T-cell (primary cell): ENCODE data around the gene PGC. TPM values are rescaled to one million over a fixed set of nuclear protein-coding genes. Genes with fewer than 3 reads are reported as not detected.
A peak's percentile ranks its signal among the peaks of the same experiment; 100 is the strongest.

Experiments
- ATAC-seq, 4 experiments: fragments of 200-7000 bp in 3 of 4; fragments of 150-1000 bp in 1 of 4; cut with Tn5 transposase; replicated peaks in 1 of 4; 1 replicate in 3 of 4; 2 replicates in 1 of 4; pipeline ENCODE4 v1.10.0; 2021; ENCODE audit warnings: moderate library complexity in 3 of 4, mild to moderate bottlenecking in 2 of 4, moderate number of reproducible peaks in 1 of 4
- CTCF ChIA-PET, 2 donors: fragments of 300-600 bp; sonication (Branson Sonifier 250); formaldehyde crosslinking; loops; one replicate each; lab custom pipeline; 2022; ENCODE audit warnings: antibody characterized with exemption in 2 of 2; lab: Charles Lee
- POLR2A ChIA-PET, 2 donors: fragments of 300-600 bp; sonication (Branson Sonifier 250); formaldehyde crosslinking; loops; one replicate each; lab custom pipeline; 2022; ENCODE audit warnings: antibody characterized with exemption in 2 of 2; lab: Charles Lee
- DNase-seq, 35 experiments: peaks; one replicate each; pipeline versions ENCODE4 v3.0.0 to v3.0.0-alpha.2; 2013 to 2023
- H3K27ac ChIP-seq: one replicate; pipeline ENCODE4 v1.5.1; 2013; ENCODE audit warnings: low read length
- H3K27me3 ChIP-seq, 2 experiments: replicated peaks in 1 of 2; 1 replicate in 1 of 2; 2 replicates in 1 of 2; pipeline versions ENCODE4 v1.6.1 to v1.7.0; 2013; ENCODE audit warnings: low read length in 1 of 2, mixed read lengths in 1 of 2; ENCODE audit not compliant: control insufficient read depth in 2 of 2, insufficient read depth in 2 of 2; ENCODE audit errors: extremely low read depth in 1 of 2
- H3K36me3 ChIP-seq, 2 donors: 1 replicate in 1 of 2; 2 replicates in 1 of 2; pipeline versions ENCODE4 v1.6.1 to v1.7.0; 2013; ENCODE audit warnings: low read length in 1 of 2; ENCODE audit not compliant: control insufficient read depth in 2 of 2, insufficient read depth in 1 of 2; ENCODE audit errors: extremely low read depth in 1 of 2
- H3K4me1 ChIP-seq, 2 experiments: 1 replicate in 1 of 2; 2 replicates in 1 of 2; pipeline versions ENCODE4 v1.6.1 to v1.7.0; 2013; ENCODE audit warnings: low read length in 2 of 2, mixed read lengths in 1 of 2; ENCODE audit not compliant: insufficient read depth in 2 of 2, control insufficient read depth in 1 of 2; ENCODE audit errors: extremely low read depth in 1 of 2
- H3K4me3 ChIP-seq, 2 donors: 1 replicate in 1 of 2; 2 replicates in 1 of 2; pipeline versions ENCODE4 v1.5.1 to v1.7.0; 2013; ENCODE audit warnings: mild to moderate bottlenecking in 2 of 2, low read length in 1 of 2, moderate library complexity in 1 of 2; ENCODE audit not compliant: control insufficient read depth in 1 of 2; ENCODE audit errors: extremely low read depth in 1 of 2
- H3K9me3 ChIP-seq: 2 replicates; pipeline ENCODE4 v1.7.0; 2013
- H3K27ac Mint-ChIP-seq, 2 donors: one replicate each; pipeline ENCODE4 v1.8.0; 2020 to 2021; ENCODE audit warnings: mild to moderate bottlenecking in 2 of 2, mixed read lengths in 2 of 2
- H3K27me3 Mint-ChIP-seq, 2 donors: one replicate each; pipeline ENCODE4 v1.8.0; 2021 to 2022; ENCODE audit warnings: mixed read lengths in 2 of 2
- H3K36me3 Mint-ChIP-seq: one replicate; pipeline ENCODE4 v1.8.0; 2021; ENCODE audit warnings: mixed read lengths
- H3K4me1 Mint-ChIP-seq, 3 donors: one replicate each; pipeline ENCODE4 v1.8.0; 2020 to 2022; ENCODE audit warnings: mixed read lengths in 3 of 3, mild to moderate bottlenecking in 1 of 3
- H3K4me3 Mint-ChIP-seq, 3 donors: one replicate each; pipeline ENCODE4 v1.8.0; 2020 to 2022; ENCODE audit warnings: mild to moderate bottlenecking in 3 of 3, mixed read lengths in 3 of 3, moderate library complexity in 3 of 3
- H3K9me3 Mint-ChIP-seq, 3 donors: one replicate each; pipeline ENCODE4 v1.8.0; 2020 to 2022; ENCODE audit warnings: mixed read lengths in 3 of 3
- WGBS: methylation state at CpG from one replicate; pipeline ENCODE4 v1.1.5; 2013; ENCODE audit warnings: missing lambda C conversion rate; ENCODE audit not compliant: insufficient coverage; 5-methylcytosine and 5-hydroxymethylcytosine counted together
- total RNA-seq, 35 experiments: library from RNA in 6 of 35; stranded (reverse) in 6 of 35; fragments of 120-200 nt in 1 of 35; gene quantifications; one replicate each; pipeline versions ENCODE4 v1.2.1 to v1.2.4 and lab custom pipeline; 2013 to 2026

Gene PGC
- total RNA-seq, 5 donors from 2014 or later (not counting 1 experiment from before 2014, with no cell fraction given), result 0.58 to 0.86 (median 0.70) TPM; not detected in 2

DNA sequence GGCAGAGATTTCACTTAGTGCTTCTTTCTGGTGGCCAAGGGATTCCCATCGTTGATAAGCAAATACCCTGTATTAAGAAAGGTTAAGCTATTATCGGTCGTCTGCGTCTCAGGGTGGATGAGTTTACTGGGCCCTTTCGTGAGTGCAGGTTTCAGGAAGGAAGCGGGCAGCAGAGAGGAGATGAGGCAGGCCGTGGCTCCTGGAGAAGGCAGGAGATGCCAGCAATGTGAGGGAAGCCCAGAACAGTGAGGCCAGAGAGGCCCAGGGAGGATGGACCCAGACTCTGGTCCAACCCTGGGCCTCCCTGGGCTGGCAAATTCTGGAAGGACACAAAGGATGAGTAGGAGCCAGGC lies 23.0 kb downstream of the PGC start:
- POLR2A ChIA-PET, result no interaction called here
- Mint-ChIP-seq H3K36me3 (no peaks in the 10 kb centered on the region), H3K9me3 (no peaks in the 10 kb centered on the region), H3K4me1 (peaks cover 13 to 63% (median 17%) of the 10 kb centered on the region in 3 donors), H3K4me3 (no peak overlapping the region), H3K27ac (peak overlapping the region in 1 of 2 donors; percentile 43), H3K27me3 (no peaks in the 10 kb centered on the region)
- H3K27me3 ChIP-seq, result no peaks in the 10 kb centered on the region
- CTCF ChIA-PET, result no interaction called here
- ATAC-seq (no peak), DNase-seq (no peak)
- H3K9me3 ChIP-seq, result no peaks in the 10 kb centered on the region
- peaks cover 17 to 47% of the 10 kb centered on the region in 2 experiments for H3K4me1 ChIP-seq
- H3K4me3 ChIP-seq, result no peak overlapping the region
- 84% methylated on average over 7 of the region's 7 CpGs for WGBS
- peaks cover 3 to 4% of the 10 kb centered on the region in 2 donors for H3K36me3 ChIP-seq
- no peak overlapping the region for H3K27ac ChIP-seq

DNA sequence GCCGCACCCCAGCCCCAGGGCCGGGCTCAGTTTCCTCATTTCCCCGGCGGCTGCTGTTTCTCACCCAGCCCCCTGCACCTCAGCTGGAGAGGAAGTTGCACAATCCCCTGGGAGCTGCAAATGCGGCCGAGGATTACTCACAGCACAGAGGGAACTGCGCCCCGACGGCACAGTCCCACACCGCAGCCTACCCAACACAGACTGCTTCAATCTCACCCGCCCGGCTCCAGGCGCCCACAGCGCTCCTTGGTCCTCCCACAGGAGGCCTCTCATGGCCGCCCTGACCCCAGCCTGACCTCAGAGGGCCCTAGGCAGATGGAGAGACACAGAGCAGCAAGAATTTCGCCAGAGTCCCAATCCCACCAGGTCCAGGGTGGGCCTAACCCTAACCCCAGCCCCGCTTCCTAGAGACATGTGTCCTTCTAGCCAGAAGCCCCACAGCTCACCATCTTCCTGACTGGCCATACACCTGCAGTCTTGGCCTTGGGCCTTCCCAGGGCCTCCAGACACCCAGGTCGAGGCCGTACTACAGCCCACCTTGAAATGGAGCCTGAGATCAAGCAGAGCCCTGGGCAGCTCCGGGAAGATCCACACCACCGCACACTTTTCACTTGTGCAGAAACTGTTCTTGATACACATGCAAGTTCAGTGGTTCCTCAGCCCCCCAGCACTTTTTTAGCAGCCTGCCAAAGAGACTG lies 23.5 kb downstream of the PGC start:
- Histone ChIP-seq H3K27ac (no peak overlapping the region), H3K4me3 (no peak overlapping the region), H3K9me3 (no peaks in the 10 kb centered on the region), H3K36me3 (peaks cover 3 to 4% of the 10 kb centered on the region in 2 donors), H3K4me1 (peaks cover 15 to 42% of the 10 kb centered on the region in 2 experiments), H3K27me3 (no peaks in the 10 kb centered on the region)
- H3K27ac Mint-ChIP-seq, result peak overlapping the region in 1 of 2 donors; percentile 43
- no peaks in the 10 kb centered on the region for H3K36me3 Mint-ChIP-seq
- ChIA-PET POLR2A (no interaction called here), CTCF (no interaction called here)
- no peaks in the 10 kb centered on the region for H3K9me3 Mint-ChIP-seq
- H3K27me3 Mint-ChIP-seq, result no peaks in the 10 kb centered on the region
- WGBS, result 82% methylated on average over 18 of the region's 21 CpGs
- H3K4me1 Mint-ChIP-seq, result peaks cover 9 to 58% (median 17%) of the 10 kb centered on the region in 3 donors
- peak in 15 of 35 experiments; percentile 8 to 62 (median 17) for DNase-seq
- no peak overlapping the region for H3K4me3 Mint-ChIP-seq
- peak in 2 of 4 experiments; percentile 30 to 44 for ATAC-seq

GRCh38 chr6:41722969-41723529 lies 24.1 kb downstream of the PGC start:
- Mint-ChIP-seq H3K9me3 (no peaks in the 10 kb centered on the region), H3K36me3 (no peaks in the 10 kb centered on the region), H3K27ac (peak overlapping the region in 1 of 2 donors; percentile 12), H3K27me3 (no peaks in the 10 kb centered on the region), H3K4me3 (peak overlapping the region in 1 of 3 donors; percentile 41), H3K4me1 (peaks cover 9 to 55% (median 17%) of the 10 kb centered on the region in 3 donors)
- peaks cover 3 to 4% of the 10 kb centered on the region in 2 donors for H3K36me3 ChIP-seq
- ChIA-PET CTCF (no interaction called here), POLR2A (no interaction called here)
- DNase-seq (no peak), ATAC-seq (no peak)
- no peak overlapping the region for H3K27ac ChIP-seq
- H3K27me3 ChIP-seq, result no peaks in the 10 kb centered on the region
- peaks cover 15 to 36% of the 10 kb centered on the region in 2 experiments for H3K4me1 ChIP-seq
- WGBS, result 82% methylated on average over 7 of the region's 8 CpGs
- H3K4me3 ChIP-seq, result no peak overlapping the region
- H3K9me3 ChIP-seq, result no peaks in the 10 kb centered on the region

DNA sequence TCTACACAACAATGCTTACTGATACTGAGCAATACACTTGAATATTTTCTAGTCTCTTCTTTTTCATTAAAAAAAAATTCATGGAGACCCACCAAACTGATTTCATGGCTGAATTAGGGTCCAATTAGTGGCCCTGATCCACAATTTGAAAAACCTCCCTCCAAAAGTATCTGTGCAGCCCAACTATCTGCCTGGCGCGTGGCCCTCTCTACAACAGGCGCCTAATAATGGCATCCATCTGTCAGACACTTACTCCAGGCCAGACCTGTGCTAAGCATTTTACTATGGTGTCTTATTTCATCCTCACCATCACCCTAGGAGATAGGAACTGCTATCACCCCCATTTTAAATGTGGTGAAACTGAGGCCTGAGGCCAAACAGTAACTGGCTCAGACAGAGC lies 25.8 kb downstream of the PGC start:
- no peaks in the 10 kb centered on the region for H3K27me3 Mint-ChIP-seq
- DNase-seq, result no peak
- H3K4me3 Mint-ChIP-seq, result no peak overlapping the region
- no CpG with 5 or more reads among the region's 3 CpGs for WGBS
- Histone ChIP-seq H3K27me3 (no peaks in the 10 kb centered on the region), H3K4me3 (no peak overlapping the region), H3K27ac (no peak overlapping the region), H3K36me3 (peaks cover 3 to 4% of the 10 kb centered on the region in 2 donors), H3K9me3 (no peaks in the 10 kb centered on the region), H3K4me1 (peaks cover 14 to 28% of the 10 kb centered on the region in 2 experiments)
- CTCF ChIA-PET, result no interaction called here
- ATAC-seq, result no peak
- no peaks in the 10 kb centered on the region for H3K36me3 Mint-ChIP-seq
- POLR2A ChIA-PET, result interaction anchor here in 1 of 2 donors (0.6 to 0.7 kb wide), 2 partner anchors 13 to 1819 kb away, joined by 3 to 11 read pairs; no protein-coding TSS in a partner anchor
- no peaks in the 10 kb centered on the region for H3K9me3 Mint-ChIP-seq
- no peak overlapping the region for H3K27ac Mint-ChIP-seq
- peaks cover 11 to 57% (median 14%) of the 10 kb centered on the region in 3 donors for H3K4me1 Mint-ChIP-seq

- no peaks in the 10 kb centered on the region for H3K36me3 Mint-ChIP-seq
- 88% methylated on average over 1 of the region's 2 CpGs for WGBS
- H3K4me1 Mint-ChIP-seq, result peaks cover 18 to 60% (median 19%) of the 10 kb centered on the region in 3 donors
- POLR2A ChIA-PET, result no interaction called here
- no peak for DNase-seq
- H3K27ac ChIP-seq, result no peak overlapping the region
- no peak overlapping the region for H3K4me3 ChIP-seq
- H3K9me3 Mint-ChIP-seq, result no peaks in the 10 kb centered on the region
- no peak overlapping the region for H3K27ac Mint-ChIP-seq
- H3K27me3 Mint-ChIP-seq, result no peaks in the 10 kb centered on the region
- no peaks in the 10 kb centered on the region for H3K27me3 ChIP-seq
- no peaks in the 10 kb centered on the region for H3K9me3 ChIP-seq
- CTCF ChIA-PET, result no interaction called here
- peaks cover 3 to 4% of the 10 kb centered on the region in 2 donors for H3K36me3 ChIP-seq
- H3K4me3 Mint-ChIP-seq, result no peak overlapping the region
- H3K4me1 ChIP-seq, result peaks cover 16 to 32% of the 10 kb centered on the region in 2 experiments
- ATAC-seq, result no peak
Measured at GRCh38 chr6:41720783-41721182, 26.4 kb downstream of the PGC start.

DNA sequence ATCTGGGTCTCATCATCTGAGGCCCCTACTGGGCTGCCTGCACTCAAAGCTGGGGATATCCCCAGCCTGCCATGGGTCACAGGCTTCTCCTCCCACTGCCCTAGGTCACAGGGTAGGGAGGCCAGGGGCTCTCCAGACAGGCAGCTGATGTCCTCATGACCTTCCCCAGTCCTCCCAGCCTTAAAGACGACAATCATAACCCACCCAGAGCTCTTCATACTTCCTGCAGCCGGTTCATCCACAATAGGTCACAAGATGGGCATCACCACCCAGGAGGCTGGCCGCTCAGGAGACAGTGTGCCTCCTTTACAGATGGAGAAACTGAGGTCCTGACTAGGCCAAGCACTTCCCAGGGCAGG lies 27.0 kb downstream of the PGC start:
- peaks cover 20 to 57% (median 22%) of the 10 kb centered on the region in 3 donors for H3K4me1 Mint-ChIP-seq
- POLR2A ChIA-PET, result no interaction called here
- H3K36me3 Mint-ChIP-seq, result no peaks in the 10 kb centered on the region
- no peak overlapping the region for H3K4me3 Mint-ChIP-seq
- Histone ChIP-seq H3K4me3 (no peak overlapping the region), H3K27me3 (no peaks in the 10 kb centered on the region), H3K36me3 (peaks cover 3 to 4% of the 10 kb centered on the region in 2 donors), H3K4me1 (peaks cover 16 to 33% of the 10 kb centered on the region in 2 experiments), H3K27ac (no peak overlapping the region), H3K9me3 (no peaks in the 10 kb centered on the region)
- ATAC-seq, result no peak
- H3K9me3 Mint-ChIP-seq, result no peaks in the 10 kb centered on the region
- WGBS, result 76% methylated on average over 2 of the region's 3 CpGs
- no peaks in the 10 kb centered on the region for H3K27me3 Mint-ChIP-seq
- DNase-seq, result no peak
- no peak overlapping the region for H3K27ac Mint-ChIP-seq
- CTCF ChIA-PET, result interaction anchor here in 1 of 2 donors (0.9 kb wide), 1 partner anchor 11 kb away, joined by 3 read pairs; no protein-coding TSS in a partner anchor
